GM12878 (cell line): Measurements from ENCODE around the gene NR1D2. TPM values are rescaled to one million over a fixed set of nuclear protein-coding genes. Genes with fewer than 3 reads are reported as not detected.
A peak's percentile ranks its signal among the peaks of the same experiment; 100 is the strongest.

Experiments
- BACH1 ChIP-seq: fragments of 450-650 bp; IDR thresholded peaks from 2 replicates; pipeline ENCODE4 v1.6.1; 2017; ENCODE audit warnings: mild to moderate bottlenecking, borderline replicate concordance
- BHLHE40 ChIP-seq, 2 experiments: fragments of 450-650 bp in 1 of 2; IDR thresholded peaks; 2 replicates each; pipeline ENCODE4 v1.6.1; 2011 to 2017; ENCODE audit warnings: low read depth in 2 of 2, borderline replicate concordance in 1 of 2, improper control_type of control experiment in 1 of 2, low read length in 1 of 2, mild to moderate bottlenecking in 1 of 2
- CREM ChIP-seq: IDR thresholded peaks from 2 replicates; pipeline ENCODE4 v1.6.1; 2014; ENCODE audit warnings: antibody characterized with exemption, low read depth
- E4F1 ChIP-seq: fragments of 450-650 bp; IDR thresholded peaks from 2 replicates; pipeline ENCODE4 v1.6.1; 2018; ENCODE audit warnings: borderline replicate concordance, mild to moderate bottlenecking; ENCODE audit not compliant: partially characterized antibody
- ELK1 ChIP-seq: IDR thresholded peaks from 2 replicates; pipeline ENCODE4 v1.6.1; 2012; ENCODE audit warnings: low read depth, low read length, improper control_type of control experiment
- ETV6 ChIP-seq, 2 experiments: fragments of 450-650 bp in 1 of 2; IDR thresholded peaks in 1 of 2; conservative IDR thresholded peaks in 1 of 2; 2 replicates each; pipeline ENCODE4 v1.6.1; 2014; ENCODE audit warnings: antibody characterized with exemption in 1 of 2, borderline replicate concordance in 1 of 2, low read depth in 1 of 2, mild to moderate bottlenecking in 1 of 2, moderate library complexity in 1 of 2
- HDAC2 ChIP-seq: fragments of 200-600 bp; sonication (generic); IDR thresholded peaks from 2 replicates; pipeline ENCODE4 v1.6.1; 2017
- HDGF ChIP-seq: fragments of 450-650 bp; IDR thresholded peaks from 2 replicates; pipeline ENCODE4 v1.6.1; 2016; ENCODE audit warnings: antibody characterized with exemption
- IKZF1 ChIP-seq: fragments of 450-650 bp; conservative IDR thresholded peaks from 2 replicates; pipeline ENCODE4 v1.6.1; 2017; ENCODE audit warnings: antibody characterized with exemption, mild to moderate bottlenecking
- LARP7 ChIP-seq: fragments of 450-650 bp; IDR thresholded peaks from 2 replicates; pipeline ENCODE4 v1.6.1; 2017; ENCODE audit warnings: mild to moderate bottlenecking
- MTA3 ChIP-seq: IDR thresholded peaks from 2 replicates; pipeline ENCODE4 v1.6.1; 2012; ENCODE audit warnings: low read length, inconsistent platforms, borderline replicate concordance
- NBN ChIP-seq: fragments of 450-650 bp; IDR thresholded peaks from 2 replicates; pipeline ENCODE4 v1.6.1; 2016
- NFYA ChIP-seq: IDR thresholded peaks from 2 replicates; pipeline ENCODE4 v1.6.1; 2011; ENCODE audit warnings: low read depth, mild to moderate bottlenecking, low read length, improper control_type of control experiment, borderline replicate concordance
- NR2C1 ChIP-seq: fragments of 450-650 bp; IDR thresholded peaks from 2 replicates; pipeline ENCODE4 v1.6.1; 2017; ENCODE audit warnings: antibody characterized with exemption, mild to moderate bottlenecking, moderate library complexity
- NR2F1 ChIP-seq: fragments of 450-650 bp; conservative IDR thresholded peaks from 2 replicates; pipeline ENCODE4 v1.6.1; 2017; ENCODE audit warnings: mild to moderate bottlenecking
- NRF1 ChIP-seq: conservative IDR thresholded peaks from 2 replicates; pipeline ENCODE4 v1.6.1; 2011; ENCODE audit warnings: mild to moderate bottlenecking, low read depth, low read length, improper control_type of control experiment
- RAD21 ChIP-seq: IDR thresholded peaks from 2 replicates; pipeline ENCODE4 v1.6.1; 2011; ENCODE audit warnings: mild to moderate bottlenecking, low read depth, low read length, moderate library complexity; ENCODE audit not compliant: insufficient read depth
- SREBF1 ChIP-seq: IDR thresholded peaks from 2 replicates; pipeline ENCODE4 v1.6.1; 2012; ENCODE audit warnings: mild to moderate bottlenecking, low read length
- STAT1 ChIP-seq: fragments of 450-650 bp; conservative IDR thresholded peaks from 2 replicates; pipeline ENCODE4 v1.6.1; 2014; ENCODE audit warnings: antibody characterized with exemption, mild to moderate bottlenecking
- STAT3 ChIP-seq: IDR thresholded peaks from 2 replicates; pipeline ENCODE4 v1.6.1; 2011; ENCODE audit warnings: low read depth, low read length, improper control_type of control experiment
- TAF1 ChIP-seq: IDR thresholded peaks from 2 replicates; pipeline ENCODE4 v1.6.1; 2011; ENCODE audit warnings: mild to moderate bottlenecking, low read depth, low read length, borderline replicate concordance
- TCF3 ChIP-seq: IDR thresholded peaks from 2 replicates; pipeline ENCODE4 v1.6.1; 2012; ENCODE audit warnings: low read depth, mild to moderate bottlenecking, low read length, borderline replicate concordance; ENCODE audit not compliant: insufficient read depth
- ZNF24 ChIP-seq: fragments of 450-650 bp; IDR thresholded peaks from 2 replicates; pipeline ENCODE4 v1.6.1; 2017; ENCODE audit warnings: antibody characterized with exemption, mild to moderate bottlenecking
- ZNF687 ChIP-seq: fragments of 450-650 bp; IDR thresholded peaks from 2 replicates; pipeline ENCODE4 v1.6.1; 2017; ENCODE audit warnings: mild to moderate bottlenecking, moderate library complexity
- polyA plus RNA-seq, 11 experiments: library from polyadenylated mRNA; depleted of rRNA in 4 of 11; unstranded in 6 of 11; stranded (reverse) in 5 of 11; fragments of >200 nt; fragmentation: Nextera tagmentation in 4 of 11; fragmentation: Illumina TruSeq in 1 of 11; extraction: Ambion mirVana in 4 of 11; extraction: Trizol in 1 of 11; gene quantifications; 1 replicate in 1 of 11; 2 replicates in 10 of 11; pipeline versions ENCODE4 v1.2.1 to v1.2.3, GENCODE V29; 2011 to 2016; ENCODE audit warnings: inconsistent platforms in 2 of 11, missing spikeins in 2 of 11, low read depth in 1 of 11
- total RNA-seq, 4 experiments: library from RNA; depleted of rRNA in 3 of 4; stranded (reverse); fragments of >200 nt in 3 of 4; fragmentation: Illumina TruSeq in 1 of 4; extraction: Trizol in 1 of 4; gene quantifications; 2 replicates each; pipeline versions ENCODE4 v1.2.1 to v1.2.3, GENCODE V29; 2013 to 2021

Gene NR1D2
- total and polyA plus RNA-seq, 10 of the 15 experiments (the other 5 are each of a cell fraction or from before 2014, with no cell fraction given): 0.67 to 5.3 (median 2.6) TPM

- no peak for TF ChIP-seq ELK1
- no peak for TF ChIP-seq HDGF
- TF ChIP-seq STAT1: no peak
- no peak for TF ChIP-seq SREBF1
- TF ChIP-seq STAT3: no peak
- no peak for TF ChIP-seq ETV6 (conservative IDR thresholded peaks at IDR 0.05 in 1 of 2, IDR thresholded peaks at IDR 0.05 in 1 of 2; ENCODE audit: borderline replicate concordance in 1 of 2, low read depth in 1 of 2)
- no peak for TF ChIP-seq NFYA
- TF ChIP-seq NRF1: no peak
- TF ChIP-seq MTA3: no peak
- no peak for TF ChIP-seq TAF1
- TF ChIP-seq HDAC2: no peak
- no peak for TF ChIP-seq RAD21
- 0 out of 2 replicates have a peak, but pooled peaks have one; percentile 26 for TF ChIP-seq ZNF24
- TF ChIP-seq IKZF1: no peak
- TF ChIP-seq LARP7: peak; percentile 31
- TF ChIP-seq NR2C1: no peak
- 0 out of 2 replicates have a peak, but pooled peaks have one; percentile 40 for TF ChIP-seq NR2F1
- TF ChIP-seq CREM: no peak
- peak; percentile 52 for TF ChIP-seq BACH1
- no peak for TF ChIP-seq TCF3
- TF ChIP-seq ZNF687: 0 out of 2 replicates have a peak, but pooled peaks have one; percentile 27
- no peak for TF ChIP-seq NBN
- TF ChIP-seq BHLHE40 (IDR thresholded peaks at IDR 0.05; ENCODE audit: borderline replicate concordance in 1 of 2, low read depth in 2 of 2, low read length in 1 of 2): 0 out of 4 replicates have a peak, but pooled peaks of 1 of the 2 experiments have one; percentile 52
- TF ChIP-seq E4F1: no peak
Observed at GRCh38 chr3:23916152-23916885, 28.8 kb upstream of the NR1D2 start (continued).
